Stimulated activated CD4-positive, alpha-beta T cell treated with anti-CD3 and anti-CD28 coated beads, Interleukin-2, amount 100 ng/mL, for 48 hours (primary cell): ENCODE measurements around the gene ENO1.
"Not testable (repeated sequence)": the region's sequence is repeated elsewhere in the genome, so short reads cannot be mapped to it uniquely, and the experiment has no call there.

ENCODE experiments used
- DNase-seq, 2 donors: peaks; one replicate each; pipeline ENCODE4 v3.0.0-alpha.2; 2020

Gene ENO1

GRCh38 chr1:8892026-8892425 is 13.5 kb upstream of the ENO1 start:
- no peak for DNase-seq

- DNase-seq: no peak
Observed at GRCh38 chr1:8891401-8891800, 12.9 kb upstream of the ENO1 start.

- DNase-seq: no peak
Observed at GRCh38 chr1:8889925-8890785, 11.7 kb upstream of the ENO1 start.

GRCh38 chr1:8889103-8889846 is 10.8 kb upstream of the ENO1 start:
- no peak for DNase-seq

- DNase-seq: no peak
Observed at GRCh38 chr1:8886589-8886988, 8.1 kb upstream of the ENO1 start.

GRCh38 chr1:8886031-8886524 is 7.6 kb upstream of the ENO1 start:
- DNase-seq: not testable (repeated sequence)

- not testable (repeated sequence) for DNase-seq
Observed at GRCh38 chr1:8884105-8884504, 5.6 kb upstream of the ENO1 start.

GRCh38 chr1:8883491-8883890 is 5.0 kb upstream of the ENO1 start:
- DNase-seq: no peak

- DNase-seq: no peak
Observed at GRCh38 chr1:8879922-8880676, 1.6 kb upstream of the ENO1 start.

GRCh38 chr1:8879464-8879921 is 1.0 kb upstream of the ENO1 start:
- DNase-seq: no peak

GRCh38 chr1:8878698-8879463 is 395 bp upstream of the ENO1 start:
- DNase-seq: peak; percentile 100

- DNase-seq: no peak
Observed at GRCh38 chr1:8876087-8876486, 2.4 kb downstream of the ENO1 start.

- DNase-seq: no peak
Observed at GRCh38 chr1:8875216-8875861, 3.1 kb downstream of the ENO1 start.

GRCh38 chr1:8874230-8875201 is 4.0 kb downstream of the ENO1 start:
- no peak for DNase-seq

- DNase-seq: peak; percentile 66 to 77
Observed at GRCh38 chr1:8873506-8874229, 4.8 kb downstream of the ENO1 start.

GRCh38 chr1:8873001-8873400 is 5.5 kb downstream of the ENO1 start:
- no peak for DNase-seq

- no peak for DNase-seq
Observed at GRCh38 chr1:8871965-8872399, 6.5 kb downstream of the ENO1 start.

- DNase-seq: no peak
Observed at GRCh38 chr1:8871539-8871935, 6.9 kb downstream of the ENO1 start.

- DNase-seq: no peak
Observed at GRCh38 chr1:8870616-8871538, 7.6 kb downstream of the ENO1 start.
